ENCODE measurements around the gene UPK3A. TPM values are rescaled to one million over a fixed set of nuclear protein-coding genes. Genes with fewer than 3 reads are reported as not detected.

UPK3A gene
- not detected in 5 replicates for total RNA-seq (2022; extraction: Qiagen RNA extraction)

DNA sequence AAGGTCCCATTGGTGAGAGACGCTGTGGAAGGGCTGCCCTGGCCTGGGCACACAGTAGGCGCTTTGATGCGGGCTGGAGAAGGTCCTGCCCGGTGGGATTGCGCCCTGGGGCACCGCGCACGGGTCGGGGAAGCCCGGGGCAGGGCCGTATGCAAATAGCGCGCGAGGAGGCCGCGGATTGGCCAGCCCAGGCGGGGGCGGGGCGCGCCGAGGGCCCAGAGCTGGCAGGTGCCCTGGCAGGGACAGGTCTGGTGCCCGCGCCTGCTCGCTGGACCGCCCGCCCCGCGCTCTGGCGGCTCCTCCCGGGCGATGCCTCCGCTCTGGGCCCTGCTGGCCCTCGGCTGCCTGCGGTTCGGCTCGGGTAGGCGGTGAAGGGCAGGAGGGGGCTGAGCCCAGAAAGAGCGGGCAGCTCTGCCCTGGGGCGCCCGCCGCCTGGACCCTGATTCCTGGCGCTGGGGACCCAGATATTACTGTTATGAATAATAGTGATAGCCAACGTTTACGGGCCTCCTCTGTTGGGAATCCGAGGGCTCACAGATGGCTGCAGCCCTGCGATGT is at the start of gene UPK3A:
Gene UPK3A (plus strand): TSS at position 245 of the 558 bp plus-strand sequence. CDS start 65 bp downstream, at position 310.

DNA sequence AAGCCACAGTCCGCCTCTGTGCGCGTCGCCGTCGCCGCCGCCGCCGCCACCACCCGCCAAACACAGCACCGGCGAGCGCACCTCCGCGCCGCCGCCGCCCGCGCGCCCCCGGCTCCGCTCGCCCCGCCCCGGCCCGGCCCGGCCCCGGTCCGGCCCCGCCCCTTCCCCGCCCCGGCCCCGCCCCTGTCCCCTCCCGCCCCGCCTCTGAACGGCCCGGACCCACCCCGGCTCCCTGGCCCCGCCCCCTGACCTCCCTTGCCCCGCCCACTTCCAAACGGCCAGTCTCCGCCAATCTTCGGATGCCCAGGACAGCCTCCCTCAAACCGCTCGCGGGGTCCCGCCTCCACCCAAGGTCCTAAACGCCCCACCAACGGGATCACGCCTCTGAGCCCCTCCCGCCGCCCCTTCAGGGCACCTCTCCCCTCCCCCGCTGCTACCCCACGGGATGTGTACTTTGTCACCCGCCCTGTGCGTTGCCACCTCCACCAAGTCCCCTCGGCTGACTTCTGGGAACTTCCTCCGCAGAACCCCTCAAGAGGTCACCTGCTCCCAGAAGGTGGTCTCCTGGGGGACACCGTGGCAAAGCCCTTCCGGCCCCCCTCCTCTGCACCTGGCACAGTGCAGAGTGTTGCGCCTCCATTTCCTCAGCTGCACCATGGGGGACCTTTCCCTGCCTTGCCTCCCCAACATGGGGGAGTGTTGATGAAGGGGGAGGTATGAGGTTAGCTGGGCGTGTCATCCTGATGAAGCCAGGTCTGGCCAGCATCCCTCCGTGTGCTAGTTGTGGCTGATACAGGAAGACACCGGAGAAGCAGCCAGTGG is 43.7 kb upstream of the UPK3A start, which contains the start of gene KIAA0930:
Gene KIAA0930 (minus strand): TSS at position 85 of the 822 bp plus-strand sequence. CDS start 191 bp downstream, outside the sequence.

GRCh38 chr22:45309422-45310227 is 24.9 kb downstream of the UPK3A start, which contains the start of gene FAM118A:
FAM118A (plus strand) TSS chr22:45309934; CDS start chr22:45322380, 12,446 bp downstream.

Other genes starting within 250 kb of the UPK3A start
- gene NUP50, start 121.0 kb upstream of the UPK3A start, total RNA-seq (2022; extraction: Qiagen RNA extraction) = 25.5 to 31.8 TPM (median 29.4 TPM) in 5 replicates
- 61.3 to 82.8 TPM (median 77.8 TPM) in 5 replicates for gene KIAA0930, start 44.1 kb upstream of the UPK3A start, total RNA-seq (2022; extraction: Qiagen RNA extraction)
- 8.9 to 11.9 TPM (median 10.5 TPM) in 5 replicates for gene FAM118A, start 25.0 kb downstream of the UPK3A start, total RNA-seq (2022; extraction: Qiagen RNA extraction)
- 0.03 to 0.05 TPM (median 0.05 TPM) in 3 of 5 replicates, not detected in the others for gene SMC1B, start 128.7 kb downstream of the UPK3A start, total RNA-seq (2022; extraction: Qiagen RNA extraction)
- 2.1 to 2.4 TPM (median 2.1 TPM) in 5 replicates for gene RIBC2, start 128.7 kb downstream of the UPK3A start, total RNA-seq (2022; extraction: Qiagen RNA extraction)
- 38.0 to 57.3 TPM (median 52.2 TPM) in 5 replicates for gene FBLN1, start 217.9 kb downstream of the UPK3A start, total RNA-seq (2022; extraction: Qiagen RNA extraction)